ENCODE data around the gene ARL4C. TPM values are rescaled to one million over a fixed set of nuclear protein-coding genes. Genes with fewer than 3 reads are reported as not detected.

ARL4C gene
- total RNA-seq, 2 experiments from 2014 or later = 292 to 300 TPM

- peaks cover 2% of the 10 kb centered on the region for H3K27me3 Mint-ChIP-seq
- ChIA-PET POLR2A (no interaction called here), CTCF (no interaction called here)
- no peak overlapping the region for H3K27ac Mint-ChIP-seq
- DNase-seq = no peak
- H3K4me3 Mint-ChIP-seq = no peak overlapping the region
- H3K9me3 Mint-ChIP-seq = no peaks in the 10 kb centered on the region
- no peaks in the 10 kb centered on the region for H3K36me3 Mint-ChIP-seq (ENCODE audit: low read depth)
- H3K4me1 Mint-ChIP-seq = no peaks in the 10 kb centered on the region
These were observed 22.2 kb upstream of the ARL4C start for GRCh38 chr2:234518986-234519642.

- CTCF ChIA-PET = no interaction called here
- POLR2A ChIA-PET = no interaction called here
- H3K27ac Mint-ChIP-seq = no peak overlapping the region
These were observed 21.1 kb upstream of the ARL4C start for GRCh38 chr2:234517971-234518370.

GRCh38 chr2:234514873-234515638 lies 18.2 kb upstream of the ARL4C start:
- Mint-ChIP-seq H3K27me3 (peaks cover 6% of the 10 kb centered on the region), H3K9me3 (no peaks in the 10 kb centered on the region), H3K4me3 (no peak overlapping the region), H3K4me1 (no peaks in the 10 kb centered on the region), H3K36me3 (ENCODE audit: low read depth) (no peaks in the 10 kb centered on the region), H3K27ac (no peak overlapping the region)
- ChIA-PET POLR2A (no interaction called here), CTCF (no interaction called here)
- no peak for DNase-seq

More at GRCh38 chr2:234517971-234518370, 21.1 kb upstream of the ARL4C start:
- Mint-ChIP-seq H3K27me3 (peaks cover 2% of the 10 kb centered on the region), H3K4me3 (no peak overlapping the region), H3K36me3 (ENCODE audit: low read depth) (no peaks in the 10 kb centered on the region), H3K4me1 (no peaks in the 10 kb centered on the region), H3K9me3 (no peaks in the 10 kb centered on the region)
- DNase-seq = no peak

- CTCF ChIA-PET = no interaction called here
- Mint-ChIP-seq H3K27ac (no peak overlapping the region), H3K4me3 (no peak overlapping the region), H3K4me1 (no peaks in the 10 kb centered on the region), H3K27me3 (peaks cover 14% of the 10 kb centered on the region), H3K9me3 (no peaks in the 10 kb centered on the region), H3K36me3 (ENCODE audit: low read depth) (no peaks in the 10 kb centered on the region)
- POLR2A ChIA-PET = no interaction called here
- DNase-seq = no peak
These were observed 17.2 kb upstream of the ARL4C start for GRCh38 chr2:234514099-234514498.

GRCh38 chr2:234512884-234513669 lies 16.2 kb upstream of the ARL4C start:
- Mint-ChIP-seq H3K27me3 (peaks cover 21% of the 10 kb centered on the region), H3K4me1 (no peaks in the 10 kb centered on the region), H3K4me3 (no peak overlapping the region), H3K9me3 (no peaks in the 10 kb centered on the region), H3K27ac (no peak overlapping the region), H3K36me3 (ENCODE audit: low read depth) (no peaks in the 10 kb centered on the region)
- no peak for DNase-seq
- CTCF ChIA-PET = no interaction called here
- POLR2A ChIA-PET = no interaction called here

GRCh38 chr2:234502919-234503285 lies 6.0 kb upstream of the ARL4C start:
- POLR2A ChIA-PET = no interaction called here
- H3K27me3 Mint-ChIP-seq = peaks cover 17% of the 10 kb centered on the region
- H3K27ac Mint-ChIP-seq = no peak overlapping the region
- H3K9me3 Mint-ChIP-seq = no peaks in the 10 kb centered on the region
- CTCF ChIA-PET = interaction anchor here (1.5 to 4.2 kb wide), 3 partner anchors 214 to 367 kb away, joined by 5 to 28 read pairs (median 6); no protein-coding TSS in a partner anchor
- peaks cover 5% of the 10 kb centered on the region for H3K36me3 Mint-ChIP-seq (ENCODE audit: low read depth)
- no peak for DNase-seq
- no peak overlapping the region for H3K4me3 Mint-ChIP-seq
- peaks cover 29% of the 10 kb centered on the region for H3K4me1 Mint-ChIP-seq

GRCh38 chr2:234502285-234502918 lies 5.5 kb upstream of the ARL4C start:
- peaks cover 32% of the 10 kb centered on the region for H3K4me1 Mint-ChIP-seq
- H3K36me3 Mint-ChIP-seq (ENCODE audit: low read depth) = peaks cover 8% of the 10 kb centered on the region
- no peak for DNase-seq
- H3K4me3 Mint-ChIP-seq = no peak overlapping the region
- ChIA-PET POLR2A (no interaction called here), CTCF (interaction anchor here (1.5 to 4.2 kb wide), 3 partner anchors 213 to 366 kb away, joined by 5 to 28 read pairs (median 6); no protein-coding TSS in a partner anchor)
- no peak overlapping the region for H3K27ac Mint-ChIP-seq
- no peaks in the 10 kb centered on the region for H3K9me3 Mint-ChIP-seq
- H3K27me3 Mint-ChIP-seq = peaks cover 15% of the 10 kb centered on the region

GRCh38 chr2:234500394-234501006 lies 3.6 kb upstream of the ARL4C start:
- Mint-ChIP-seq H3K9me3 (no peaks in the 10 kb centered on the region), H3K27ac (peak overlapping the region; percentile 60), H3K36me3 (ENCODE audit: low read depth) (peaks cover 16% of the 10 kb centered on the region), H3K4me3 (peak overlapping the region; percentile 25), H3K4me1 (peaks cover 32% of the 10 kb centered on the region), H3K27me3 (peaks cover 10% of the 10 kb centered on the region)
- ChIA-PET CTCF (interaction anchor here (0.6 to 4.2 kb wide), 15 partner anchors 11 to 509 kb away, joined by 3 to 28 read pairs (median 4); no protein-coding TSS in a partner anchor), POLR2A (interaction anchor here (0.6 kb wide), 2 partner anchors 28 to 460 kb away, joined by 3 read pairs; no protein-coding TSS in a partner anchor)
- peak; percentile 85 for DNase-seq

- ChIA-PET POLR2A (interaction anchor here (0.6 to 4.9 kb wide), 5 partner anchors 45 to 208 kb away, joined by 3 to 50 read pairs (median 4); no protein-coding TSS in a partner anchor), CTCF (interaction anchor here (0.8 to 4.6 kb wide), 9 partner anchors 21 to 641 kb away, joined by 3 to 59 read pairs (median 4); no protein-coding TSS in a partner anchor)
- peak overlapping the region; percentile 76 for H3K4me3 Mint-ChIP-seq
These were observed 834 bp upstream of the ARL4C start for GRCh38 chr2:234497594-234498235.

GRCh38 chr2:234496055-234496834 lies 636 bp downstream of the ARL4C start:
- Mint-ChIP-seq H3K36me3 (ENCODE audit: low read depth) (peaks cover 58% of the 10 kb centered on the region), H3K4me1 (peaks cover 36% of the 10 kb centered on the region), H3K4me3 (peak overlapping the region; percentile 97), H3K27ac (peak overlapping the region; percentile 98), H3K9me3 (no peaks in the 10 kb centered on the region), H3K27me3 (no peaks in the 10 kb centered on the region)
- DNase-seq = peak; percentile 58
- POLR2A ChIA-PET = interaction anchor here (0.6 to 4.9 kb wide), 6 partner anchors 13 to 206 kb away, joined by 3 to 50 read pairs (median 6); no protein-coding TSS in a partner anchor
- CTCF ChIA-PET = interaction anchor here (0.6 to 4.6 kb wide), 18 partner anchors 13 to 663 kb away, joined by 3 to 59 read pairs (median 3); no protein-coding TSS in a partner anchor

More at GRCh38 chr2:234497594-234498235, 834 bp upstream of the ARL4C start:
- peak overlapping the region; percentile 87 for H3K27ac Mint-ChIP-seq
- H3K4me1 Mint-ChIP-seq = peaks cover 32% of the 10 kb centered on the region
- no peaks in the 10 kb centered on the region for H3K9me3 Mint-ChIP-seq
- peaks cover under 1% of the 10 kb centered on the region for H3K27me3 Mint-ChIP-seq
- peaks cover 44% of the 10 kb centered on the region for H3K36me3 Mint-ChIP-seq (ENCODE audit: low read depth)
- peak; percentile 5 for DNase-seq
